H1 (cell line): ENCODE data around the gene STEAP3. TPM values are rescaled to one million over a fixed set of nuclear protein-coding genes. Genes with fewer than 3 reads are reported as not detected.

Experiments used
- CTCF ChIA-PET: fragments of 300-600 bp; sonication (Branson Sonifier 250); formaldehyde crosslinking; loops from one replicate; lab custom pipeline; 2021; ENCODE audit not compliant: partially characterized antibody; lab: Charles Lee
- POLR2A ChIA-PET: fragments of 300-600 bp; sonication (Branson Sonifier 250); formaldehyde crosslinking; loops from one replicate; lab custom pipeline; 2021; ENCODE audit warnings: inconsistent platforms; ENCODE audit not compliant: partially characterized antibody; lab: Charles Lee
- DNase-seq, 2 experiments: peaks; one replicate each; pipeline versions ENCODE4 v3.0.0 to v3.0.0-alpha.2; 2010 to 2022; ENCODE audit warnings: low spot score in 2 of 2, low read depth in 1 of 2, mixed read lengths in 1 of 2
- FAIRE-seq: peaks from 2 replicates; lab custom pipeline; 2011; peaks lifted over from hg19 to GRCh38; lab: Jason Lieb, UNC
- H2AFZ ChIP-seq: 2 replicates; pipeline ENCODE4 v1.8.1; 2012; ENCODE audit warnings: low read length, inconsistent platforms
- H2AK5ac ChIP-seq: 2 replicates; pipeline ENCODE4 v1.6.1; 2013; ENCODE audit warnings: low read depth, low read length
- H2BK120ac ChIP-seq: replicated peaks from 2 replicates; pipeline ENCODE3; 2013; ENCODE audit warnings: low read depth, low read length, inconsistent platforms
- H2BK12ac ChIP-seq: 2 replicates; pipeline ENCODE4 v1.6.1; 2013; ENCODE audit warnings: low read depth, low read length
- H2BK15ac ChIP-seq: 2 replicates; pipeline ENCODE4 v1.6.1; 2013; ENCODE audit warnings: low read length
- H2BK20ac ChIP-seq: 2 replicates; pipeline ENCODE4 v1.6.1; 2013; ENCODE audit warnings: low read length
- H2BK5ac ChIP-seq: 2 replicates; pipeline ENCODE4 v1.6.1; 2013; ENCODE audit warnings: low read depth, low read length
- H3K14ac ChIP-seq: 2 replicates; pipeline ENCODE4 v1.6.1; 2013; ENCODE audit warnings: inconsistent platforms; ENCODE audit not compliant: insufficient read length
- H3K18ac ChIP-seq: 2 replicates; pipeline ENCODE4 v1.6.1; 2013; ENCODE audit warnings: low read length; ENCODE audit errors: extremely low read depth
- H3K23ac ChIP-seq: 2 replicates; pipeline ENCODE4 v1.6.1; 2013; ENCODE audit warnings: inconsistent platforms; ENCODE audit not compliant: insufficient read length
- H3K23me2 ChIP-seq: 2 replicates; pipeline ENCODE4 v1.6.1; 2013; ENCODE audit warnings: low read depth, low read length
- H3K27ac ChIP-seq: 2 replicates; pipeline ENCODE4 v1.6.1; 2011; ENCODE audit warnings: low read depth, low read length, inconsistent platforms
- H3K27me3 ChIP-seq, 4 experiments: replicated peaks in 1 of 4; 1 replicate in 1 of 4; 2 replicates in 3 of 4; pipeline versions ENCODE4 v1.6.1 to v1.8.1; 2011 to 2013; ENCODE audit warnings: low read length in 3 of 4, mild to moderate bottlenecking in 3 of 4, inconsistent platforms in 2 of 4, mixed read lengths in 2 of 4, moderate library complexity in 1 of 4; ENCODE audit not compliant: control insufficient read depth in 3 of 4, insufficient read depth in 3 of 4; ENCODE audit errors: extremely low read depth in 1 of 4
- H3K36me3 ChIP-seq, 4 experiments: 2 replicates each; pipeline versions ENCODE4 v1.6.1 to v1.8.1; 2011 to 2013; ENCODE audit warnings: mild to moderate bottlenecking in 4 of 4, low read length in 3 of 4, moderate library complexity in 2 of 4, control low read depth in 1 of 4, inconsistent platforms in 1 of 4; ENCODE audit not compliant: insufficient read depth in 4 of 4, control insufficient read depth in 2 of 4
- H3K4ac ChIP-seq: replicated peaks from 2 replicates; pipeline ENCODE3; 2013; ENCODE audit warnings: low read length, low read depth, mixed read lengths, inconsistent platforms; ENCODE audit not compliant: insufficient read length
- H3K4me1 ChIP-seq, 4 experiments: replicated peaks in 1 of 4; 1 replicate in 1 of 4; 2 replicates in 3 of 4; pipeline versions ENCODE4 v1.6.1 to v1.8.1; 2011 to 2013; ENCODE audit warnings: low read length in 3 of 4, inconsistent platforms in 2 of 4, mixed read lengths in 1 of 4; ENCODE audit not compliant: insufficient read depth in 4 of 4, control insufficient read depth in 3 of 4
- H3K4me2 ChIP-seq, 2 experiments: 2 replicates each; pipeline versions ENCODE4 v1.6.1 to v1.8.1; 2011 to 2013; ENCODE audit warnings: low read depth in 2 of 2, low read length in 2 of 2, control low read depth in 1 of 2, inconsistent platforms in 1 of 2, mild to moderate bottlenecking in 1 of 2; ENCODE audit not compliant: insufficient read depth in 1 of 2
- H3K4me3 ChIP-seq, 4 experiments: fragments of 200-600, 300-600 bp in 1 of 4; sonication (generic), shearing (Covaris generic), sonication (Bioruptor Twin) in 1 of 4; 2 replicates each; pipeline versions ENCODE4 v1.5.1 to v1.8.1; 2011 to 2016; ENCODE audit warnings: low read length in 4 of 4, low read depth in 3 of 4, control low read depth in 2 of 4, inconsistent platforms in 2 of 4, mild to moderate bottlenecking in 2 of 4, mixed read lengths in 1 of 4, moderate library complexity in 1 of 4; ENCODE audit not compliant: insufficient read depth in 2 of 4; ENCODE audit errors: extremely low read depth in 1 of 4
- H3K56ac ChIP-seq: replicated peaks from 2 replicates; pipeline ENCODE3; 2013; ENCODE audit warnings: low read depth, mild to moderate bottlenecking, mixed read lengths, low read length, inconsistent platforms; ENCODE audit not compliant: insufficient read length
- H3K79me1 ChIP-seq: 2 replicates; pipeline ENCODE4 v1.6.1; 2013; ENCODE audit warnings: low read depth, low read length, control low read depth
- H3K79me2 ChIP-seq, 2 experiments: 2 replicates each; pipeline versions ENCODE4 v1.6.1 to v1.8.1; 2012 to 2013; ENCODE audit warnings: low read length in 2 of 2, mild to moderate bottlenecking in 2 of 2, inconsistent platforms in 1 of 2; ENCODE audit not compliant: insufficient read depth in 2 of 2, control insufficient read depth in 1 of 2
- H3K9ac ChIP-seq, 4 experiments: replicated peaks in 1 of 4; 1 replicate in 1 of 4; 2 replicates in 3 of 4; pipeline versions ENCODE4 v1.6.1 to v1.8.1; 2011 to 2013; ENCODE audit warnings: low read depth in 3 of 4, low read length in 3 of 4, control low read depth in 2 of 4, mild to moderate bottlenecking in 2 of 4, moderate library complexity in 2 of 4, inconsistent platforms in 1 of 4; ENCODE audit errors: extremely low read depth in 1 of 4
- H3K9me3 ChIP-seq, 2 experiments: 2 replicates each; pipeline versions ENCODE4 v1.6.1 to v1.8.1; 2012 to 2013; ENCODE audit warnings: mild to moderate bottlenecking in 2 of 2, moderate library complexity in 2 of 2, control low read depth in 1 of 2, inconsistent platforms in 1 of 2, low read depth in 1 of 2, low read length in 1 of 2, mixed read lengths in 1 of 2; ENCODE audit not compliant: insufficient read depth in 2 of 2
- H4K20me1 ChIP-seq, 2 experiments: replicated peaks in 1 of 2; 2 replicates each; pipeline versions ENCODE3 to v1.8.1; 2011 to 2013; ENCODE audit warnings: inconsistent platforms in 2 of 2, low read length in 2 of 2, mild to moderate bottlenecking in 1 of 2; ENCODE audit not compliant: insufficient read depth in 2 of 2, control insufficient read depth in 1 of 2
- H4K5ac ChIP-seq: 2 replicates; pipeline ENCODE4 v1.6.1; 2013; ENCODE audit warnings: low read length, low read depth, mixed read lengths, inconsistent platforms; ENCODE audit not compliant: insufficient read length
- H4K8ac ChIP-seq: 2 replicates; pipeline ENCODE4 v1.8.0; 2013; ENCODE audit warnings: mild to moderate bottlenecking, moderate library complexity, low read length, inconsistent platforms; ENCODE audit not compliant: insufficient read depth; ENCODE audit errors: extremely low read depth
- H4K91ac ChIP-seq: replicated peaks from 2 replicates; pipeline ENCODE3; 2013; ENCODE audit warnings: low read length, mixed read lengths, inconsistent platforms; ENCODE audit not compliant: insufficient read length
- ATF2 ChIP-seq: IDR thresholded peaks from 2 replicates; pipeline ENCODE4 v1.6.1; 2012; ENCODE audit warnings: low read length, inconsistent platforms
- BCL11A ChIP-seq, 2 experiments: IDR thresholded peaks; one replicate each; pipeline ENCODE4 v1.6.1; 2011; ENCODE audit warnings: low read depth in 2 of 2, low read length in 2 of 2, mild to moderate bottlenecking in 2 of 2
- BRCA1 ChIP-seq: IDR thresholded peaks from 2 replicates; pipeline ENCODE4 v1.6.1; 2012; ENCODE audit warnings: low read depth, low read length, improper control_type of control experiment
- CBX5 ChIP-seq: fragments of 300-800, 300-1000 bp; sonication (generic); IDR thresholded peaks from 2 replicates; pipeline ENCODE4 v1.7.1; 2016; ENCODE audit warnings: antibody characterized with exemption, low read length, low read depth
- CHD1 ChIP-seq: IDR thresholded peaks from 2 replicates; pipeline ENCODE4 v1.6.1; 2012; ENCODE audit warnings: low read depth, low read length, improper control_type of control experiment
- CHD2 ChIP-seq: IDR thresholded peaks from 2 replicates; pipeline ENCODE4 v1.6.1; 2012; ENCODE audit warnings: low read length, improper control_type of control experiment
- GTF2F1 ChIP-seq: IDR thresholded peaks from 2 replicates; pipeline ENCODE4 v1.6.1; 2012; ENCODE audit warnings: low read depth, low read length, improper control_type of control experiment, borderline replicate concordance
- JUN ChIP-seq: IDR thresholded peaks from 2 replicates; pipeline ENCODE4 v1.6.1; 2011; ENCODE audit warnings: low read depth, mild to moderate bottlenecking, improper control_type of control experiment, low read length
- KDM4A ChIP-seq: IDR thresholded peaks from one replicate; pipeline ENCODE4 v1.7.1; 2012; ENCODE audit warnings: low read depth, mild to moderate bottlenecking, moderate library complexity, low read length, inconsistent platforms; ENCODE audit not compliant: severe bottlenecking
- NANOG ChIP-seq: IDR thresholded peaks from 2 replicates; pipeline ENCODE4 v1.6.1; 2011; ENCODE audit warnings: low read length, low read depth, mild to moderate bottlenecking, inconsistent platforms; ENCODE audit not compliant: insufficient read depth, poor library complexity, severe bottlenecking
- TAF7 ChIP-seq: optimal IDR thresholded peaks from 2 replicates; pipeline ENCODE3; 2011; ENCODE audit warnings: low read depth, mild to moderate bottlenecking, inconsistent platforms, low read length, moderate library complexity, borderline replicate concordance
- USF2 ChIP-seq: IDR thresholded peaks from 2 replicates; pipeline ENCODE4 v1.6.1; 2011; ENCODE audit warnings: low read length, improper control_type of control experiment
- WGBS, 2 experiments: shearing (Covaris generic) in 1 of 2; methylation state at CpG; one replicate each; pipeline versions ENCODE4 v1.1.6 to v1.1.7; 2013 to 2015; ENCODE audit warnings: low lambda C conversion rate in 2 of 2, mixed read lengths in 2 of 2, inconsistent platforms in 1 of 2, low coverage in 1 of 2, missing lambda C conversion rate in 1 of 2; ENCODE audit not compliant: insufficient replicate concordance in 2 of 2, insufficient coverage in 1 of 2, insufficient read length in 1 of 2; ENCODE audit errors: extremely low coverage in 1 of 2, missing lambda C conversion rate in 1 of 2; 5-methylcytosine and 5-hydroxymethylcytosine counted together
- polyA plus RNA-seq, 7 experiments: library from polyadenylated mRNA; depleted of rRNA in 3 of 7; stranded (reverse) in 5 of 7; unstranded in 2 of 7; fragments of >200 nt in 5 of 7; fragments of 200-250 nt in 2 of 7; gene quantifications; 1 replicate in 5 of 7; 2 replicates in 1 of 7; 4 replicates in 1 of 7; pipeline versions ENCODE4 v1.2.1 to v1.2.3, GENCODE V29; 2011 to 2013; ENCODE audit warnings: missing spikeins in 2 of 7, mixed read lengths in 2 of 7
- total RNA-seq: library from RNA; stranded (reverse); fragmentation: NEBNext Ultra II Directional; extraction: Animal tissue kit (Norgen Biotek cat#: 25700); gene quantifications from 2 replicates; pipeline ENCODE4 v1.2.1, GENCODE V29; 2021

STEAP3 gene
- total and polyA plus RNA-seq, 2 of the 8 experiments (the other 6 are each of a cell fraction or from before 2014, with no cell fraction given) = 21.7 to 27.9 TPM

GRCh38 chr2:119293900-119294299 is 70.3 kb downstream of the STEAP3 start:
- Histone ChIP-seq H3K14ac (no peak overlapping the region), H4K5ac (no peak overlapping the region), H2BK5ac (no peak overlapping the region), H2BK20ac (peak overlapping the region; percentile 55; the same call in 1 of the 2 replicates), H3K36me3 (no peaks in the 10 kb centered on the region), H3K4me2 (no peak overlapping the region), H3K4me1 (peaks cover 0 to 2% (median 0%) of the 10 kb centered on the region in 4 experiments; a peak in 2 of 7 replicates), H3K27ac (no peak overlapping the region), H4K20me1 (no peaks in the 10 kb centered on the region), H3K56ac (no peak overlapping the region), H3K23ac (no peak overlapping the region), H3K79me2 (no peaks in the 10 kb centered on the region), H3K4ac (no peak overlapping the region), H3K79me1 (no peaks in the 10 kb centered on the region), H4K91ac (no peak overlapping the region), H3K23me2 (no peaks in the 10 kb centered on the region), H3K9ac (no peak overlapping the region), H2AK5ac (no peak overlapping the region), H3K27me3 (no peaks in the 10 kb centered on the region), H2AFZ (no peak overlapping the region), H2BK15ac (no peak overlapping the region), H3K18ac (no peak overlapping the region), H3K9me3 (no peaks in the 10 kb centered on the region), H3K4me3 (no peak overlapping the region), H2BK120ac (no peak overlapping the region), H2BK12ac (no peak overlapping the region), H4K8ac (no peak overlapping the region)
- FAIRE-seq (no peak), DNase-seq (no peak)
- 90% methylated on average over 7 of the region's 7 CpGs; no CpG with 5 or more reads in 1 of the 2 experiments for WGBS, 2 experiments
- ChIA-PET POLR2A (no interaction called here), CTCF (interaction anchor here (1.0 to 1.4 kb wide), 4 partner anchors 15 to 289 kb away, joined by 3 read pairs; no protein-coding TSS in a partner anchor)
- TF ChIP-seq KDM4A = no peak
- TF ChIP-seq JUN = no peak
- no peak for TF ChIP-seq TAF7
- no peak for TF ChIP-seq ATF2
- no peak for TF ChIP-seq BCL11A (IDR thresholded peaks at IDR 0.05; ENCODE audit: low read depth in 2 of 2, low read length in 2 of 2)
- no peak for TF ChIP-seq CHD2
- TF ChIP-seq CHD1 = no peak
- no peak for TF ChIP-seq USF2
- no peak for TF ChIP-seq GTF2F1
- no peak for TF ChIP-seq CBX5
- TF ChIP-seq BRCA1 = no peak
- TF ChIP-seq NANOG = no peak
